CD8-positive, alpha-beta memory T cell (primary cell): ENCODE data around the gene KPNA1. TPM values are rescaled to one million over a fixed set of nuclear protein-coding genes. Genes with fewer than 3 reads are reported as not detected.
"Not testable (repeated sequence)": the region's sequence is repeated elsewhere in the genome, so short reads cannot be mapped to it uniquely, and the experiment has no call there.

Experiments used
- CTCF ChIA-PET: fragments of 350-600 bp; sonication (Branson Sonifier 250); formaldehyde crosslinking; loops from one replicate; lab custom pipeline; 2021; ENCODE audit warnings: antibody characterized with exemption; lab: Charles Lee
- POLR2A ChIA-PET: fragments of 350-600 bp; sonication (Branson Sonifier 250); formaldehyde crosslinking; loops from one replicate; lab custom pipeline; 2021; ENCODE audit warnings: antibody characterized with exemption; lab: Charles Lee
- DNase-seq, 5 donors: peaks; one replicate each; pipeline versions ENCODE4 v3.0.0 to v3.0.0-alpha.2; 2020 to 2022; ENCODE audit warnings: mixed read lengths in 1 of 5
- H3K27ac ChIP-seq: one replicate; pipeline ENCODE4 v1.7.0; 2013; ENCODE audit warnings: low read depth, mild to moderate bottlenecking, low read length, moderate library complexity
- H3K27me3 ChIP-seq: 2 replicates; pipeline ENCODE4 v1.7.0; 2013; ENCODE audit warnings: low read length, mild to moderate bottlenecking; ENCODE audit not compliant: insufficient read depth, poor library complexity, severe bottlenecking
- H3K36me3 ChIP-seq: 2 replicates; pipeline ENCODE4 v1.7.0; 2013; ENCODE audit warnings: mild to moderate bottlenecking, low read length, moderate library complexity; ENCODE audit not compliant: insufficient read depth
- H3K4me1 ChIP-seq: 2 replicates; pipeline ENCODE4 v1.7.0; 2013; ENCODE audit warnings: mild to moderate bottlenecking, low read length, moderate library complexity; ENCODE audit not compliant: insufficient read depth
- H3K4me3 ChIP-seq: 2 replicates; pipeline ENCODE4 v1.7.0; 2013; ENCODE audit warnings: mild to moderate bottlenecking, low read length
- H3K9me3 ChIP-seq: 2 replicates; pipeline ENCODE4 v1.7.0; 2013; ENCODE audit warnings: mild to moderate bottlenecking, low read length
- H3K27ac Mint-ChIP-seq, 8 donors: one replicate each; pipeline ENCODE4 v1.8.0; 2020 to 2021; ENCODE audit warnings: mixed read lengths in 8 of 8, mild to moderate bottlenecking in 6 of 8, inconsistent platforms in 3 of 8, moderate library complexity in 3 of 8
- H3K27me3 Mint-ChIP-seq, 2 donors: one replicate each; pipeline ENCODE4 v1.8.0; 2020 to 2021; ENCODE audit warnings: mixed read lengths in 2 of 2, mild to moderate bottlenecking in 1 of 2, moderate library complexity in 1 of 2
- H3K36me3 Mint-ChIP-seq, 3 donors: one replicate each; pipeline ENCODE4 v1.8.0; 2020 to 2021; ENCODE audit warnings: mixed read lengths in 3 of 3, inconsistent platforms in 1 of 3, mild to moderate bottlenecking in 1 of 3
- H3K4me1 Mint-ChIP-seq, 3 donors: one replicate each; pipeline ENCODE4 v1.8.0; 2020 to 2021; ENCODE audit warnings: mixed read lengths in 3 of 3, inconsistent platforms in 1 of 3, mild to moderate bottlenecking in 1 of 3
- H3K4me3 Mint-ChIP-seq, 7 donors: one replicate each; pipeline ENCODE4 v1.8.0; 2020 to 2021; ENCODE audit warnings: mixed read lengths in 7 of 7, mild to moderate bottlenecking in 6 of 7, moderate library complexity in 4 of 7, inconsistent platforms in 2 of 7
- H3K9me3 Mint-ChIP-seq, 5 donors: one replicate each; pipeline ENCODE4 v1.8.0; 2020 to 2022; ENCODE audit warnings: mixed read lengths in 5 of 5, mild to moderate bottlenecking in 3 of 5, moderate library complexity in 2 of 5, inconsistent platforms in 1 of 5
- polyA plus RNA-seq: library from polyadenylated mRNA; unstranded; fragments of 300-500 nt; fragmentation: Illumina TruSeq; gene quantifications from one replicate; pipeline ENCODE4 v1.2.3, GENCODE V29; 2021
- total RNA-seq, 2 experiments: library from RNA; stranded (reverse); gene quantifications; one replicate each; pipeline ENCODE4 v1.2.3, GENCODE V29; 2021

The KPNA1 gene
- total and polyA plus RNA-seq, 3 experiments from 2014 or later, result 49.1 to 60.4 (median 58.6) TPM

DNA sequence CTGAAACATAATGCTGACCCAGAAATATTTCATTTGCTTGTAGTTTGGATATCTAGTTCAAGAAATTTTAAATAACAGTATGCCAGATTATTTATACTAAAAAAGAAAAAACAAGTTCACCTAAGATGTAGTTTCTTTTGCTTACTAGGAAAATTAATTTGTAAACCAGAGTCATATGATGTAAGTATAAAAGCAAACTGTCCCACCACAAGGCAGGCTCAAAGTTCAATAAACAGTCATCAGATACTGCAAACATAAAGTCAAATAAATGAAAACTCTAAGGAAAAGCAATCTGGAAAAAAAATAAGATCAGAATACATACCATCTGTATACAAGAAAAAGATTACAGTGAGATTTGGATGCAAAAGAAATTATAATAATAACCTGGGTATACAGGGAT, 58.7 kb downstream of the KPNA1 start:
- Mint-ChIP-seq H3K27me3 (no peaks in the 10 kb centered on the region), H3K27ac (peak overlapping the region in 2 of 8 donors; percentile 17), H3K9me3 (no peaks in the 10 kb centered on the region), H3K4me3 (no peak overlapping the region), H3K36me3 (peaks cover 0 to 82% (median 28%) of the 10 kb centered on the region in 3 donors), H3K4me1 (peaks cover 0 to 7% (median 0%) of the 10 kb centered on the region in 3 donors)
- ChIA-PET POLR2A (no interaction called here), CTCF (no interaction called here)
- Histone ChIP-seq H3K9me3 (no peaks in the 10 kb centered on the region), H3K4me3 (no peak overlapping the region), H3K36me3 (peaks cover 32% of the 10 kb centered on the region), H3K27me3 (no peaks in the 10 kb centered on the region), H3K4me1 (no peaks in the 10 kb centered on the region), H3K27ac (no peak overlapping the region)
- DNase-seq, result no peak

DNA sequence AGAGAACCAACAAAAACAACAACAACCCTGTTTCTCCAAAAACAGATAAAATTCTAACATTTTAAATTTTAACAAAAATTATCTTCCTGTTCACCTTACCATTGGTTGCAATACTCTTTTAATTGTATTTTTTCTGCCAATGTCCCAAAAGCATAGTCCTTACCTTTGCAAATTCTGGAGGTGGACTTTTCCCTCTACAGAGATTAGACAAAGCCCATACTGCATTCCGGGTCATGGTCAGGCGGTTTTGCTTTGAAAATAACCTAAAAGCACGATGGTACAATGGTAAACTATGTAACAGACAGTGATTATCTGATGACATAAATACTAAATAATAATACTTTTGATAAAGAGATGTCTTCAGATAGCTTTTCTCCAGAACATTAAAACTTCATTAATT, 63.4 kb downstream of the KPNA1 start:
- Histone ChIP-seq H3K27me3 (no peaks in the 10 kb centered on the region), H3K9me3 (no peaks in the 10 kb centered on the region), H3K4me1 (no peaks in the 10 kb centered on the region), H3K4me3 (no peak overlapping the region), H3K27ac (no peak overlapping the region), H3K36me3 (peaks cover 30% of the 10 kb centered on the region)
- peaks cover 4 to 11% (median 11%) of the 10 kb centered on the region in 3 donors for H3K4me1 Mint-ChIP-seq
- POLR2A ChIA-PET, result no interaction called here
- CTCF ChIA-PET, result no interaction called here
- H3K9me3 Mint-ChIP-seq, result peaks cover 0 to 2% (median 0%) of the 10 kb centered on the region in 5 donors
- DNase-seq, result no peak
- H3K27me3 Mint-ChIP-seq, result no peaks in the 10 kb centered on the region
- no peak overlapping the region for H3K4me3 Mint-ChIP-seq
- H3K27ac Mint-ChIP-seq, result peak overlapping the region in 2 of 8 donors; percentile 33 to 38
- peaks cover 30 to 86% (median 43%) of the 10 kb centered on the region in 3 donors for H3K36me3 Mint-ChIP-seq

- H3K27me3 ChIP-seq, H3K27ac ChIP-seq, H3K4me1 ChIP-seq, H3K27ac Mint-ChIP-seq, CTCF ChIA-PET, H3K4me3 ChIP-seq, H3K9me3 ChIP-seq, H3K9me3 Mint-ChIP-seq, POLR2A ChIA-PET, DNase-seq, H3K27me3 Mint-ChIP-seq: not testable (repeated sequence)
- Mint-ChIP-seq H3K4me3 (peak overlapping the region in 1 of 7 donors; percentile 37), H3K36me3 (peaks cover 60 to 93% (median 62%) of the 10 kb centered on the region in 3 donors), H3K4me1 (peaks cover 9 to 15% (median 11%) of the 10 kb centered on the region in 3 donors)
- peaks cover 40% of the 10 kb centered on the region for H3K36me3 ChIP-seq
Measured at GRCh38 chr3:122448218-122448617, 66.5 kb downstream of the KPNA1 start.

GRCh38 chr3:122444491-122444887, 70.2 kb downstream of the KPNA1 start:
- H3K4me1 ChIP-seq, H3K27ac ChIP-seq, H3K27me3 Mint-ChIP-seq, H3K9me3 Mint-ChIP-seq, POLR2A ChIA-PET, H3K27me3 ChIP-seq, H3K4me3 ChIP-seq, DNase-seq, H3K9me3 ChIP-seq, H3K4me3 Mint-ChIP-seq: not testable (repeated sequence)
- CTCF ChIA-PET, result interaction anchor here (1.5 kb wide), 1 partner anchor 12 kb away, joined by 4 read pairs; no protein-coding TSS in a partner anchor
- H3K36me3 Mint-ChIP-seq, result peaks cover 70 to 98% (median 80%) of the 10 kb centered on the region in 3 donors
- H3K27ac Mint-ChIP-seq, result peak overlapping the region in 1 of 8 donors; percentile 36
- peaks cover 11 to 15% (median 11%) of the 10 kb centered on the region in 3 donors for H3K4me1 Mint-ChIP-seq
- peaks cover 29% of the 10 kb centered on the region for H3K36me3 ChIP-seq

- H3K4me3 ChIP-seq, H3K27me3 ChIP-seq, POLR2A ChIA-PET, H3K27ac Mint-ChIP-seq, H3K27me3 Mint-ChIP-seq, H3K4me1 ChIP-seq, H3K9me3 Mint-ChIP-seq, CTCF ChIA-PET, H3K9me3 ChIP-seq, H3K4me3 Mint-ChIP-seq, H3K27ac ChIP-seq, DNase-seq: not testable (repeated sequence)
- Mint-ChIP-seq H3K36me3 (peaks cover 64 to 97% (median 77%) of the 10 kb centered on the region in 3 donors), H3K4me1 (peaks cover 11 to 15% (median 11%) of the 10 kb centered on the region in 3 donors)
- H3K36me3 ChIP-seq, result peaks cover 29% of the 10 kb centered on the region
Measured at GRCh38 chr3:122443762-122444490, 70.8 kb downstream of the KPNA1 start.

- no peak for DNase-seq
- Mint-ChIP-seq H3K4me1 (peaks cover 7 to 15% (median 11%) of the 10 kb centered on the region in 3 donors), H3K36me3 (peaks cover 59 to 97% (median 70%) of the 10 kb centered on the region in 3 donors), H3K4me3 (no peak overlapping the region), H3K27me3 (no peaks in the 10 kb centered on the region), H3K9me3 (peaks cover 2 to 9% (median 4%) of the 10 kb centered on the region in 5 donors), H3K27ac (no peak overlapping the region)
- ChIA-PET POLR2A (no interaction called here), CTCF (no interaction called here)
- Histone ChIP-seq H3K27ac (no peak overlapping the region), H3K4me3 (no peak overlapping the region), H3K36me3 (peaks cover 27% of the 10 kb centered on the region), H3K9me3 (no peaks in the 10 kb centered on the region), H3K4me1 (no peaks in the 10 kb centered on the region), H3K27me3 (no peaks in the 10 kb centered on the region)
Measured at GRCh38 chr3:122443090-122443489, 71.6 kb downstream of the KPNA1 start.

GRCh38 chr3:122435950-122436349, 78.8 kb downstream of the KPNA1 start:
- no peak overlapping the region for H3K4me3 Mint-ChIP-seq
- H3K27ac ChIP-seq, result no peak overlapping the region
- no peaks in the 10 kb centered on the region for H3K27me3 Mint-ChIP-seq
- no peaks in the 10 kb centered on the region for H3K4me1 ChIP-seq
- no peaks in the 10 kb centered on the region for H3K9me3 ChIP-seq
- peaks cover 41 to 88% (median 46%) of the 10 kb centered on the region in 3 donors for H3K36me3 Mint-ChIP-seq
- H3K27me3 ChIP-seq, result no peaks in the 10 kb centered on the region
- no peak for DNase-seq
- CTCF ChIA-PET, result no interaction called here
- H3K27ac Mint-ChIP-seq, result peak overlapping the region in 1 of 8 donors; percentile 82
- peaks cover 4 to 18% (median 6%) of the 10 kb centered on the region in 5 donors for H3K9me3 Mint-ChIP-seq
- POLR2A ChIA-PET, result no interaction called here
- peaks cover 37% of the 10 kb centered on the region for H3K36me3 ChIP-seq
- no peak overlapping the region for H3K4me3 ChIP-seq
- H3K4me1 Mint-ChIP-seq, result peaks cover 0 to 2% (median 0%) of the 10 kb centered on the region in 3 donors

GRCh38 chr3:122430371-122430770, 84.4 kb downstream of the KPNA1 start:
- Mint-ChIP-seq H3K4me1 (peaks cover 4 to 22% (median 16%) of the 10 kb centered on the region in 3 donors), H3K36me3 (peaks cover 37 to 86% (median 45%) of the 10 kb centered on the region in 3 donors)
- POLR2A ChIA-PET, result no interaction called here

More at GRCh38 chr3:122430371-122430770, 84.4 kb downstream of the KPNA1 start:
- Mint-ChIP-seq H3K4me3 (no peak overlapping the region), H3K27ac (peak overlapping the region in 2 of 8 donors; percentile 9 to 26), H3K27me3 (no peaks in the 10 kb centered on the region), H3K9me3 (peaks cover 0 to 13% (median 7%) of the 10 kb centered on the region in 5 donors)
- Histone ChIP-seq H3K36me3 (peaks cover 20% of the 10 kb centered on the region), H3K4me3 (no peak overlapping the region), H3K27me3 (no peaks in the 10 kb centered on the region), H3K4me1 (no peaks in the 10 kb centered on the region), H3K9me3 (no peaks in the 10 kb centered on the region), H3K27ac (no peak overlapping the region)
- CTCF ChIA-PET, result no interaction called here
- no peak for DNase-seq
